Measurements from ENCODE around the gene RHEX.

The RHEX gene

DNA sequence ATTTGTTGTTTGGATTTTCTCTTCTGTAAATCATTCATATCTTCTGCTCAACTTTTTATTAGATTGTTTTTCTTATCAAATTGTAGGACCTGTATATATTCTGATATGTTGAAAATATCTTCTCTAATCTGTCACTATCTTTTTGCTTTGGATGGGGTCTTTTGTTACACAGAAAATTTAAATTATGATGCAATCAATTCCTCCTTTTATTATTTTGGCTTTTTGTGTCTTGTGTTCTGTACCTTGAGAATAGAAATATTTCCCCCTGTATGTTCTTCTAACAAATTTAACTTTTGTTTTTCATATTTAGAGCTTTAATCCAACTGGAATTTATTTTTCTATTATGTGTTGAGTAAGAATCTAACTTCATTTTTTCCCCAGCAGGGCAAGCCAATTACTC, 67.4 kb downstream of the RHEX start:
- DNase-seq = no peak

- DNase-seq = no peak
Measured at GRCh38 chr1:206121269-206121668, 68.3 kb downstream of the RHEX start.

- no peak for DNase-seq
Measured at GRCh38 chr1:206122686-206123085, 69.7 kb downstream of the RHEX start.

- DNase-seq = no peak
Measured at GRCh38 chr1:206125346-206125745, 72.4 kb downstream of the RHEX start.

DNA sequence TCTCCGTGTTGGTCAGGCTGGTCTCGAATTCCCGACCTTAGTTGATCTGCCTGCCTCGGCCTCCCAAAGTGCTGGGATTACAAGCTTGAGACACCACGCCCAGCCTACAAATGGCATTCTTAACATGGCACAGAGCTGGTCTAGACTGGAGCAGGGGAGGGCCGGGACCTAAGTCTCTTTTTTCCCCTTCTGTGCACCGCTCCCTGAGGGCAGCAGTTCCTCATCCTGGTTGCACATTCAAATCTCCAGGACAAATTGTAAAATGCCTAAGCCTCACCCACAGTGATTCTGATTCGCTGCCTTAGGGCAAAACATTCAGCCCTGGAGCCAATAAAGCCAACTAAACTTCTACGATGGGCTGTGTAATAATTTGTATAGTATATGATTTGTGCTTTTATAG, 74.4 kb downstream of the RHEX start:
- no peak for DNase-seq

- DNase-seq = no peak
Measured at GRCh38 chr1:206128196-206128595, 75.2 kb downstream of the RHEX start.

DNA sequence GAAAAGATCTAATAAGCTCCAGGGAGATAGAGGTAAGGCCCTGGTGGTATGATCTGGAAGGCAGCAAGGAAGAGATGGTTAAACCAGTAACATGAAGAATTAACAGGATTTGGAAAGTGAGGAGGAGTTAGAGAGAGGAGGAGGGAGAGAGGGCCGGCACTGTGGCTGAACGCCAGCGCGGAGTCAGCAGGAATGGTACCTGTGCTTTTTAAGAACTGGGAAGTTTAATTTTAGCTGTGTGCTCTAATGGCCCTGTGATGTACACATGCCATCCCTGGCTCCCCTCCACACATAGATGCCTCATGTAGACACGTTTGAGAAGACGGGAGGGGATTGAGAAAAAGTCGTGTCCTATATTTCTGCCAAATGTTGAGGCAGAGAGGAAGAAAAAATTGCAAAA, 78.1 kb downstream of the RHEX start:
- DNase-seq = no peak

DNA sequence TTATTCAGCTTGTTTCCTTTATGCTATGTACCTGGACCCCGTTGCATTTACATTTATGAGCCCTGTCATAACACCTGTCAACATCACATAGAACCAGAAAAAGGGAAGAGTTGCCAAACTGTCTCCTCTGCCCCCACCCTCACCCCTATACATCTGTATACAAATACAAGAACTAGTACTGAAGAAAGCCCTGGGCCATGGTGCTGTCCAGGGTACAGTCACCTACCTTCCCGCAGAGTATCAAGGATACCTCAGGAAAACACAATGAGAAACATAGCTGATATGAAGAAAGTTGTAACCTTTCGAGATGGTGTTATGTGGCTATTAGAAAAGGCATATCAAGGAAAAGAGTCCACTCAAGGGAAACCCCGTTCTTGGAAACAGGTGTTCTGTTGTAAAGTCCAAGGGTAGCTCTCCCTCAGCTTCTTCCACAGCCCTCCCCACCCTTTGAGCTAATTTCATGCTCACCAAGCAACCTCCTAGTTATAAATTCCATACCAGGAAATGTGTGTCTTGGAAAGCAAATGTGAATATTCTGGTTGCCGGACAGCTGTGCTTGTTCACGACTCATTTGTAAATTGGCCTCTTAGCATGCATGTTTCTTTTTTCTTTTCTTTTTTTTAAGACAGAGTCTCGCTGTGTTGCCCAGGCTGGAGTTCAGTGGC, 80.9 kb downstream of the RHEX start:
- no peak for DNase-seq

- DNase-seq = no peak
Measured at GRCh38 chr1:206135248-206135647, 82.3 kb downstream of the RHEX start.

- DNase-seq = no peak
Measured at GRCh38 chr1:206136241-206136640, 83.3 kb downstream of the RHEX start.

- no peak for DNase-seq
Measured at GRCh38 chr1:206142011-206142410, 89.0 kb downstream of the RHEX start.

GRCh38 chr1:206142770-206143169, 89.8 kb downstream of the RHEX start:
- DNase-seq = no peak

DNA sequence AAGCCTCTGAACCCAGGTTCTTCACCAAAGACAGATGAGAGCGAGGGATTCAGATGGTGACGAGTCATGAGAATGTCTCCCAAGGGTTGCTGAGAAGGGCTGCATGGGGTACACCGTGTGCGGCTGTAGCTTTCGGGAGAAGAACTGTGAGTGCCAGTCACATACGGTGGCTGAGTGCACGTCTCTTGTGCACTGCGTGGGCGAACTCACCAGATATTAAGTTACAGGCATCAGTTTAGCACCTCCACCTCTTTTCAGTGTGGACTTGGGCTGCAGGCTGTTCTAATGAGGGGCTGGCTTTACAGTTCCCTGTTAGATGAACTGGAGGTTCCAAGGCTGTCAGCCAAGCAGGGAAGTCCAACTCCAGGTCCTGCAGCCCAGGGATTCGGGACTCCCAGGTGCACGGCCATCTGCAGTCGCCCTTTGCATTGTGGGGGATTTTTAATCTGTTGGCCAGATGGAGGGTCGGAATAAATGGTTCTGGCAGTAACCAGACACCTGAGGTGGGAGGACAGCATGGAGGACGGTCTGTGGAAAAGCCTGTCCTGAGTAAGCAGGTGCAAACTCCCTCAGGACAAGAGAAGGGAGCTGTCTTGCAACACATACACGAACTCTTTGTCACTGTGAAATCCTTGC, 90.7 kb downstream of the RHEX start:
- peak; percentile 80 for DNase-seq

DNA sequence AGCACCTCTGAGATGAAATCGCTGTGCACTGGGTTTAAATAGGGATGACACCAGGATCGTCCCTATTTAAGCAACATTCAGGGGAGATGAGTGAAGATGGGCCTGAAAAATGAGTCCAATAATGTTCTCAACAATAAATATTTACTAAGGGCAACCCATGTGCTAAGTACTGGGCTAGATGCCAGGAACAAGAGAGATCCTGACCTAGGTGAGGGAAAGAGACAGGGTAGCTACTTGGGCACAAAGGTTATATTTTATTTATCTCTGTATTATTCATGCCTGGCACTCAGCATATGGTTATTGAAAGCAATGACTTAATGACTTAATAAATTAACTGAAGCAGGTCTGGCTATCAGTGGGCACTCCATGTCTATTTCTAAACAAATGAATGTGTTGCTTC, 91.6 kb downstream of the RHEX start:
- DNase-seq = no peak

- DNase-seq = no peak
Measured at GRCh38 chr1:206145771-206146290, 92.9 kb downstream of the RHEX start.
